GM12878 (cell line): Measurements from ENCODE around the gene DDAH1. TPM values are rescaled to one million over a fixed set of nuclear protein-coding genes. Genes with fewer than 3 reads are reported as not detected.

Source experiments
- ATAC-seq: fragments of 200-7000 bp; cut with Tn5 transposase; 3 replicates; pipeline ENCODE4 v1.9.1; 2020; ENCODE audit warnings: mild to moderate bottlenecking, moderate library complexity
- BruUV-seq: library from RNA; stranded (reverse); fragments of 400-500 nt; replicated peaks from 2 replicates; lab custom pipeline; 2021; lab: Mats Ljungman, UMichigan
- CTCF ChIA-PET: fragments of 300-600 bp; sonication (Branson Sonifier 250); formaldehyde crosslinking; extraction: SDS; loops from one replicate; lab custom pipeline; 2021; ENCODE audit warnings: inconsistent platforms; lab: Yijun Ruan, JAX
- POLR2A ChIA-PET: fragments of 350-600 bp; formaldehyde crosslinking; extraction: SDS; loops from one replicate; lab custom pipeline; 2021; ENCODE audit warnings: inconsistent platforms; lab: Charles Lee
- RAD21 ChIA-PET: fragments of 300-600 bp; sonication (Branson Sonifier 250); formaldehyde crosslinking; loops from one replicate; lab custom pipeline; 2023; ENCODE audit warnings: antibody characterized with exemption; ENCODE audit not compliant: unreplicated experiment; lab: Charles Lee
- SMC1A ChIA-PET: fragments of 300-600 bp; sonication (Branson Sonifier 250); formaldehyde crosslinking; loops from one replicate; lab custom pipeline; 2023; ENCODE audit not compliant: unreplicated experiment, uncharacterized antibody; lab: Charles Lee
- DNase-seq: peaks from one replicate; pipeline ENCODE4 v3.0.0-alpha.2; 2011; ENCODE audit warnings: low read depth, low spot score
- FAIRE-seq: peaks from 3 replicates; lab custom pipeline; 2011; peaks lifted over from hg19 to GRCh38; lab: Jason Lieb, UNC
- H2AFZ ChIP-seq: 2 replicates; pipeline ENCODE4 v1.6.0; 2011; ENCODE audit warnings: low read depth, low read length, control low read depth; ENCODE audit not compliant: control insufficient read depth
- H3K27ac ChIP-seq: 2 replicates; pipeline ENCODE4 v1.5.1; 2011; ENCODE audit warnings: control low read depth; ENCODE audit not compliant: control insufficient read depth, insufficient read depth
- H3K27me3 ChIP-seq, 2 experiments: replicated peaks in 1 of 2; 2 replicates each; pipeline versions ENCODE4 v1.6.0 to v1.6.1; 2011; ENCODE audit warnings: low read length in 1 of 2; ENCODE audit not compliant: control insufficient read depth in 2 of 2, insufficient read depth in 2 of 2
- H3K36me3 ChIP-seq, 2 experiments: 2 replicates each; pipeline ENCODE4 v1.5.1; 2011; ENCODE audit warnings: low read length in 1 of 2; ENCODE audit not compliant: control insufficient read depth in 2 of 2, insufficient read depth in 2 of 2
- H3K4me1 ChIP-seq: 2 replicates; pipeline ENCODE4 v1.6.1; 2011; ENCODE audit warnings: mild to moderate bottlenecking, low read length, moderate library complexity, mixed read lengths; ENCODE audit not compliant: control insufficient read depth, insufficient read depth
- H3K4me2 ChIP-seq: 2 replicates; pipeline ENCODE4 v1.6.0; 2011; ENCODE audit warnings: control low read depth; ENCODE audit not compliant: control insufficient read depth, insufficient read depth
- H3K4me3 ChIP-seq: fragments of 200-600 bp; sonication (generic); 2 replicates; pipeline ENCODE4 v1.5.1; 2016
- H3K79me2 ChIP-seq: 2 replicates; pipeline ENCODE4 v1.6.0; 2011; ENCODE audit warnings: low read length; ENCODE audit not compliant: control insufficient read depth, insufficient read depth
- H3K9ac ChIP-seq: 2 replicates; pipeline ENCODE4 v1.8.0; 2011; ENCODE audit warnings: low read length, control low read depth, mixed read lengths; ENCODE audit not compliant: control insufficient read depth, insufficient read depth
- H3K9me3 ChIP-seq: replicated peaks from 3 replicates; pipeline ENCODE4 v1.5.1; 2011; ENCODE audit warnings: mild to moderate bottlenecking, low read length; ENCODE audit not compliant: control insufficient read depth, insufficient read depth
- H4K20me1 ChIP-seq: 2 replicates; pipeline ENCODE4 v1.6.0; 2011; ENCODE audit not compliant: control insufficient read depth, insufficient read depth
- ATF2 ChIP-seq: IDR thresholded peaks from 2 replicates; pipeline ENCODE4 v1.6.1; 2012; ENCODE audit warnings: low read length, inconsistent platforms
- BCL11A ChIP-seq: IDR thresholded peaks from 2 replicates; pipeline ENCODE4 v1.6.1; 2011; ENCODE audit warnings: low read depth, low read length
- BRCA1 ChIP-seq: IDR thresholded peaks from 2 replicates; pipeline ENCODE4 v1.6.1; 2011; ENCODE audit warnings: low read depth, low read length, improper control_type of control experiment
- CBFB ChIP-seq: IDR thresholded peaks from 2 replicates; pipeline ENCODE4 v1.6.1; 2016; ENCODE audit warnings: antibody characterized with exemption, low read depth
- CREB1 ChIP-seq: IDR thresholded peaks from 2 replicates; pipeline ENCODE4 v1.6.1; 2012; ENCODE audit warnings: low read depth, mild to moderate bottlenecking, inconsistent platforms
- DPF2 ChIP-seq: fragments of 450-650 bp; IDR thresholded peaks from 2 replicates; pipeline ENCODE4 v1.6.1; 2017; ENCODE audit warnings: mild to moderate bottlenecking
- E2F4 ChIP-seq: IDR thresholded peaks from 2 replicates; pipeline ENCODE4 v1.6.1; 2012; ENCODE audit warnings: low read depth, low read length, improper control_type of control experiment
- EGR1 ChIP-seq, 2 experiments: IDR thresholded peaks; 1 replicate in 1 of 2; 2 replicates in 1 of 2; pipeline ENCODE4 v1.6.1; 2011 to 2012; ENCODE audit warnings: low read depth in 2 of 2, low read length in 2 of 2, borderline replicate concordance in 1 of 2, mild to moderate bottlenecking in 1 of 2, moderate library complexity in 1 of 2
- EP300 ChIP-seq, 2 experiments: fragments of 150-350 bp in 1 of 2; IDR thresholded peaks; 2 replicates each; pipeline ENCODE4 v1.6.1; 2011 to 2012; ENCODE audit warnings: low read depth in 2 of 2, low read length in 2 of 2, borderline replicate concordance in 1 of 2, improper control_type of control experiment in 1 of 2, inconsistent platforms in 1 of 2; ENCODE audit not compliant: control insufficient read depth in 1 of 2
- LARP7 ChIP-seq: fragments of 450-650 bp; IDR thresholded peaks from 2 replicates; pipeline ENCODE4 v1.6.1; 2017; ENCODE audit warnings: mild to moderate bottlenecking
- MYC ChIP-seq: IDR thresholded peaks from 2 replicates; pipeline ENCODE4 v1.6.1; 2011; ENCODE audit warnings: mild to moderate bottlenecking, low read length, moderate library complexity, inconsistent platforms; ENCODE audit not compliant: insufficient read depth, insufficient replicate concordance, insufficient read length, severe bottlenecking
- NR2F1 ChIP-seq: fragments of 450-650 bp; conservative IDR thresholded peaks from 2 replicates; pipeline ENCODE4 v1.6.1; 2017; ENCODE audit warnings: mild to moderate bottlenecking
- PAX5 ChIP-seq: IDR thresholded peaks from 2 replicates; pipeline ENCODE4 v1.6.1; 2011; ENCODE audit warnings: low read depth, low read length, borderline replicate concordance
- PBX3 ChIP-seq: IDR thresholded peaks from 2 replicates; pipeline ENCODE4 v1.6.1; 2011; ENCODE audit warnings: mild to moderate bottlenecking, low read depth, low read length, moderate library complexity; ENCODE audit not compliant: insufficient replicate concordance
- PKNOX1 ChIP-seq: fragments of 450-650 bp; IDR thresholded peaks from 2 replicates; pipeline ENCODE4 v1.6.1; 2016; ENCODE audit warnings: mild to moderate bottlenecking
- POLR2A ChIP-seq: IDR thresholded peaks from 2 replicates; pipeline ENCODE4 v1.6.1; 2011; ENCODE audit warnings: low read depth, mild to moderate bottlenecking, low read length
- SP1 ChIP-seq: IDR thresholded peaks from one replicate; pipeline ENCODE4 v1.6.1; 2011; ENCODE audit warnings: low read depth, low read length
- TARDBP ChIP-seq: IDR thresholded peaks from 2 replicates; pipeline ENCODE4 v1.6.1; 2016; ENCODE audit warnings: borderline replicate concordance
- WGBS: methylation state at CpG from one replicate; pipeline ENCODE4 v1.1.6; 2016; ENCODE audit warnings: low lambda C conversion rate; ENCODE audit not compliant: insufficient replicate concordance, insufficient coverage; ENCODE audit errors: missing lambda C conversion rate; 5-methylcytosine and 5-hydroxymethylcytosine counted together
- in situ Hi-C: fragments of 300-500 bp; cut with MboI; formaldehyde crosslinking; loops from 9 replicates; pipeline ENCODE4 v1.14.3; 2018; ENCODE audit warnings: mixed read lengths
- intact Hi-C: fragments of 100-400 bp; cut with micrococcal nuclease; formaldehyde crosslinking; loops from one replicate; pipeline ENCODE4 v1.14.2; 2022; ENCODE audit not compliant: unreplicated experiment
- polyA plus RNA-seq, 11 experiments: library from polyadenylated mRNA; depleted of rRNA in 4 of 11; unstranded in 6 of 11; stranded (reverse) in 5 of 11; fragments of >200 nt; fragmentation: Nextera tagmentation in 4 of 11; fragmentation: Illumina TruSeq in 1 of 11; extraction: Ambion mirVana in 4 of 11; extraction: Trizol in 1 of 11; gene quantifications; 1 replicate in 1 of 11; 2 replicates in 10 of 11; pipeline versions ENCODE4 v1.2.1 to v1.2.3, GENCODE V29; 2011 to 2016; ENCODE audit warnings: inconsistent platforms in 2 of 11, missing spikeins in 2 of 11, low read depth in 1 of 11
- total RNA-seq, 4 experiments: library from RNA; depleted of rRNA in 3 of 4; stranded (reverse); fragments of >200 nt in 3 of 4; fragmentation: Illumina TruSeq in 1 of 4; extraction: Trizol in 1 of 4; gene quantifications; 2 replicates each; pipeline versions ENCODE4 v1.2.1 to v1.2.3, GENCODE V29; 2013 to 2021

Gene DDAH1
- total and polyA plus RNA-seq, 10 of the 15 experiments (the other 5 are each of a cell fraction or from before 2014, with no cell fraction given) = 0.07 to 0.88 (median 0.27) TPM; not detected in 6

- TF ChIP-seq E2F4 (no peak), PKNOX1 (no peak), LARP7 (no peak), BCL11A (no peak), MYC (no peak), PAX5 (no peak), DPF2 (no peak), POLR2A (no peak), PBX3 (no peak)
These were observed 93.9 kb downstream of the DDAH1 start (continued) for GRCh38 chr1:85371021-85371420.

GRCh38 chr1:85368073-85368770 lies 96.7 kb downstream of the DDAH1 start:
- no TSS peak for BruUV-seq
- intact Hi-C loops = no loop called here
- DNase-seq (no peak), ATAC-seq (no peak), FAIRE-seq (no peak)
- ChIA-PET RAD21 (interaction anchor here (0.6 kb wide), 1 partner anchor 24 kb away, joined by 3 read pairs; no protein-coding TSS in a partner anchor), POLR2A (no interaction called here), CTCF (no interaction called here), SMC1A (no interaction called here)
- 63% methylated on average over 6 of the region's 6 CpGs for WGBS
- Histone ChIP-seq H3K4me1 (no peaks in the 10 kb centered on the region), H3K27ac (no peak overlapping the region), H3K4me2 (no peak overlapping the region), H3K27me3 (no peaks in the 10 kb centered on the region), H3K4me3 (no peak overlapping the region), H3K36me3 (no peaks in the 10 kb centered on the region), H4K20me1 (no peaks in the 10 kb centered on the region), H2AFZ (no peak overlapping the region), H3K9me3 (no peaks in the 10 kb centered on the region), H3K79me2 (no peaks in the 10 kb centered on the region), H3K9ac (no peak overlapping the region)
- in situ Hi-C loops = no loop called here
- TF ChIP-seq BRCA1 = no peak
- no peak for TF ChIP-seq E2F4
- no peak for TF ChIP-seq EP300 (IDR thresholded peaks at IDR 0.05; ENCODE audit: borderline replicate concordance in 1 of 2, control insufficient read depth in 1 of 2, low read depth in 2 of 2, low read length in 2 of 2)
- TF ChIP-seq TARDBP = no peak
- no peak for TF ChIP-seq SP1
- no peak for TF ChIP-seq CBFB
- TF ChIP-seq EGR1 (IDR thresholded peaks at IDR 0.05; ENCODE audit: borderline replicate concordance in 1 of 2, low read depth in 2 of 2, low read length in 2 of 2) = no peak
- no peak for TF ChIP-seq CREB1
- no peak for TF ChIP-seq NR2F1
- no peak for TF ChIP-seq ATF2
